ENCODE measurements around the gene SRCAP.

The SRCAP gene

GRCh38 chr16:30786115-30786935 lies 87.4 kb downstream of the SRCAP start:
- H3K4me1 ChIP-seq (ENCODE audit: insufficient read depth, poor library complexity, severe bottlenecking): peaks cover 9% of the 10 kb centered on the region
- ATAC-seq (ENCODE audit: low read depth) (peak; percentile 80), DNase-seq (ENCODE audit: low spot score) (peak; percentile 57)
- peaks cover 20% of the 10 kb centered on the region for H3K36me3 ChIP-seq (ENCODE audit: low read depth)
- H3K9me3 ChIP-seq (ENCODE audit: severe bottlenecking): no peaks in the 10 kb centered on the region
- H3K4me3 ChIP-seq (ENCODE audit: severe bottlenecking): peak overlapping the region; percentile 99
- no peaks in the 10 kb centered on the region for H3K27me3 ChIP-seq (ENCODE audit: insufficient read depth, poor library complexity, severe bottlenecking)
- no peak for TF ChIP-seq CTCF (IDR thresholded peaks at IDR 0.05; ENCODE audit: poor library complexity, severe bottlenecking)
- H3K27ac ChIP-seq (ENCODE audit: poor library complexity, severe bottlenecking): peak overlapping the region; percentile 76

- TF ChIP-seq CTCF (IDR thresholded peaks at IDR 0.05; ENCODE audit: poor library complexity, severe bottlenecking): no peak
- peak; percentile 74 for DNase-seq (ENCODE audit: low spot score)
- Histone ChIP-seq H3K4me3 (ENCODE audit: severe bottlenecking) (peak within 1 kb of the TSS; percentile 99), H3K36me3 (ENCODE audit: low read depth) (peaks cover 14% of the 10 kb centered on the region), H3K9me3 (ENCODE audit: severe bottlenecking) (no peaks in the 10 kb centered on the region), H3K27me3 (ENCODE audit: insufficient read depth, poor library complexity, severe bottlenecking) (no peaks in the 10 kb centered on the region), H3K27ac (ENCODE audit: poor library complexity, severe bottlenecking) (peak within 1 kb of the TSS; percentile 76), H3K4me1 (ENCODE audit: insufficient read depth, poor library complexity, severe bottlenecking) (peaks cover 9% of the 10 kb centered on the region)
- ATAC-seq (ENCODE audit: low read depth): peak; percentile 73
Measured at GRCh38 chr16:30786936-30787612, 88.1 kb downstream of the SRCAP start, which contains the start of gene ZNF629. Gene ZNF629, minus strand, starts transcription at chr16:30787205. Its CDS starts 2,723 bp downstream, at chr16:30784482.

GRCh38 chr16:30787613-30788378 lies 88.8 kb downstream of the SRCAP start:
- H3K27me3 ChIP-seq (ENCODE audit: insufficient read depth, poor library complexity, severe bottlenecking): no peaks in the 10 kb centered on the region
- peaks cover 9% of the 10 kb centered on the region for H3K4me1 ChIP-seq (ENCODE audit: insufficient read depth, poor library complexity, severe bottlenecking)
- DNase-seq (ENCODE audit: low spot score) (no peak), ATAC-seq (ENCODE audit: low read depth) (no peak; the same call in 2 of the 3 replicates)
- no peak for TF ChIP-seq CTCF (IDR thresholded peaks at IDR 0.05; ENCODE audit: poor library complexity, severe bottlenecking)
- peaks cover 7% of the 10 kb centered on the region for H3K36me3 ChIP-seq (ENCODE audit: low read depth)
- peak overlapping the region; percentile 76 for H3K27ac ChIP-seq (ENCODE audit: poor library complexity, severe bottlenecking)
- peak overlapping the region; percentile 99 for H3K4me3 ChIP-seq (ENCODE audit: severe bottlenecking)
- H3K9me3 ChIP-seq (ENCODE audit: severe bottlenecking): no peaks in the 10 kb centered on the region
